ENCODE measurements around the gene TSPAN9. TPM values are rescaled to one million over a fixed set of nuclear protein-coding genes. Genes with fewer than 3 reads are reported as not detected.

TSPAN9 gene
- total RNA-seq, 6 donors from 2014 or later, result 25.2 to 62.9 (median 44.2) TPM

GRCh38 chr12:3132636-3133404, 55.6 kb downstream of the TSPAN9 start:
- DNase-seq (no peak), ATAC-seq (ENCODE audit: low FRiP score in 2 of 2) (no peak)
- Histone ChIP-seq H3K4me3 (no peak overlapping the region), H3K27ac (peak overlapping the region; percentile 47 to 77 (median 60)), H3K27me3 (no peaks in the 10 kb centered on the region), H3K4me1 (peaks cover 61 to 67% (median 66%) of the 10 kb centered on the region in 4 donors), H3K9me3 (no peaks in the 10 kb centered on the region), H3K36me3 (no peaks in the 10 kb centered on the region)
- WGBS, 2 donors, result 49 to 52% methylated on average over 18 to 21 of the region's 21 CpGs
- TF ChIP-seq CTCF (IDR thresholded peaks at IDR 0.05) (no peak), EP300 (IDR thresholded peaks at IDR 0.05) (no peak), POLR2AphosphoS5 (IDR thresholded peaks at IDR 0.05) (peak in 1 of 2 donors; percentile 47), POLR2A (IDR thresholded peaks at IDR 0.05) (no peak)

- no peaks in the 10 kb centered on the region for H3K27me3 ChIP-seq
- no peak overlapping the region for H3K4me3 ChIP-seq
- ATAC-seq (ENCODE audit: low FRiP score in 2 of 2) (no peak), DNase-seq (no peak)
- TF ChIP-seq POLR2A (IDR thresholded peaks at IDR 0.05), result no peak
- no peaks in the 10 kb centered on the region for H3K9me3 ChIP-seq
- peaks cover 65 to 71% (median 69%) of the 10 kb centered on the region in 4 donors for H3K4me1 ChIP-seq
- no peaks in the 10 kb centered on the region for H3K36me3 ChIP-seq
- H3K27ac ChIP-seq, result peak overlapping the region in 2 of 4 donors; percentile 27 to 71
Measured at GRCh38 chr12:3133405-3133783, 56.2 kb downstream of the TSPAN9 start.

- ATAC-seq (ENCODE audit: low FRiP score in 2 of 2), result no peak
- no peak for DNase-seq
- WGBS, 2 donors, result 59 to 81% methylated on average over 3 to 6 of the region's 6 CpGs
- TF ChIP-seq EP300 (IDR thresholded peaks at IDR 0.05) (no peak), CTCF (IDR thresholded peaks at IDR 0.05) (no peak), POLR2AphosphoS5 (IDR thresholded peaks at IDR 0.05) (no peak), POLR2A (IDR thresholded peaks at IDR 0.05) (no peak)
- Histone ChIP-seq H3K36me3 (no peaks in the 10 kb centered on the region), H3K4me3 (no peak overlapping the region), H3K27ac (peak overlapping the region in 2 of 4 donors; percentile 15 to 71), H3K4me1 (peaks cover 65 to 77% (median 73%) of the 10 kb centered on the region in 4 donors), H3K27me3 (no peaks in the 10 kb centered on the region), H3K9me3 (no peaks in the 10 kb centered on the region)
Measured at GRCh38 chr12:3134126-3134525, 56.9 kb downstream of the TSPAN9 start.

GRCh38 chr12:3134526-3135135, 57.5 kb downstream of the TSPAN9 start:
- H3K4me3 ChIP-seq, result no peak overlapping the region
- TF ChIP-seq EP300 (IDR thresholded peaks at IDR 0.05) (no peak), POLR2AphosphoS5 (IDR thresholded peaks at IDR 0.05) (no peak), CTCF (IDR thresholded peaks at IDR 0.05) (no peak), POLR2A (IDR thresholded peaks at IDR 0.05) (no peak)
- no peaks in the 10 kb centered on the region for H3K9me3 ChIP-seq
- H3K36me3 ChIP-seq, result no peaks in the 10 kb centered on the region
- DNase-seq (no peak), ATAC-seq (ENCODE audit: low FRiP score in 2 of 2) (no peak)
- WGBS, 2 donors, result 87 to 89% methylated on average over 10 to 13 of the region's 13 CpGs
- peaks cover 60 to 77% (median 73%) of the 10 kb centered on the region in 4 donors for H3K4me1 ChIP-seq
- H3K27me3 ChIP-seq, result no peaks in the 10 kb centered on the region
- H3K27ac ChIP-seq, result peak overlapping the region in 2 of 4 donors; percentile 15 to 71

- 74 to 77% methylated on average over 14 to 19 of the region's 19 CpGs for WGBS, 2 donors
- DNase-seq (no peak), ATAC-seq (ENCODE audit: low FRiP score in 2 of 2) (peak in 1 of 2 donors; percentile 76)
- H3K4me1 ChIP-seq, result peaks cover 51 to 66% (median 63%) of the 10 kb centered on the region in 4 donors
- H3K9me3 ChIP-seq, result no peaks in the 10 kb centered on the region
- H3K27ac ChIP-seq, result peak overlapping the region in 1 of 4 donors; percentile 34
- no peak overlapping the region for H3K4me3 ChIP-seq
- H3K27me3 ChIP-seq, result no peaks in the 10 kb centered on the region
- H3K36me3 ChIP-seq, result no peaks in the 10 kb centered on the region
- TF ChIP-seq EP300 (IDR thresholded peaks at IDR 0.05) (no peak), CTCF (IDR thresholded peaks at IDR 0.05) (peak; percentile 74 to 87 (median 78))
Measured at GRCh38 chr12:3135522-3136461, 58.6 kb downstream of the TSPAN9 start.
